Measurements from ENCODE around the gene ENTPD7. TPM values are rescaled to one million over a fixed set of nuclear protein-coding genes. Genes with fewer than 3 reads are reported as not detected.
"Not testable (repeated sequence)": the region's sequence is repeated elsewhere in the genome, so short reads cannot be mapped to it uniquely, and the experiment has no call there.

Gene ENTPD7, protein sequence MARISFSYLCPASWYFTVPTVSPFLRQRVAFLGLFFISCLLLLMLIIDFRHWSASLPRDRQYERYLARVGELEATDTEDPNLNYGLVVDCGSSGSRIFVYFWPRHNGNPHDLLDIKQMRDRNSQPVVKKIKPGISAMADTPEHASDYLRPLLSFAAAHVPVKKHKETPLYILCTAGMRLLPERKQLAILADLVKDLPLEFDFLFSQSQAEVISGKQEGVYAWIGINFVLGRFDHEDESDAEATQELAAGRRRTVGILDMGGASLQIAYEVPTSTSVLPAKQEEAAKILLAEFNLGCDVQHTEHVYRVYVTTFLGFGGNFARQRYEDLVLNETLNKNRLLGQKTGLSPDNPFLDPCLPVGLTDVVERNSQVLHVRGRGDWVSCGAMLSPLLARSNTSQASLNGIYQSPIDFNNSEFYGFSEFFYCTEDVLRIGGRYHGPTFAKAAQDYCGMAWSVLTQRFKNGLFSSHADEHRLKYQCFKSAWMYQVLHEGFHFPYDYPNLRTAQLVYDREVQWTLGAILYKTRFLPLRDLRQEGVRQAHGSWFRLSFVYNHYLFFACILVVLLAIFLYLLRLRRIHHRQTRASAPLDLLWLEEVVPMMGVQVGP
- total RNA-seq: 18.4 and 20.7 TPM in 2 replicates

GRCh38 chr10:99659031-99659867 lies at the start of gene ENTPD7:
Gene ENTPD7 (plus strand): TSS chr10:99659509. CDS start chr10:99659957, 448 bp downstream.
- peak; percentile 83 to 97 for DNase-seq (ENCODE audit: low read depth in 2 of 2)

DNA sequence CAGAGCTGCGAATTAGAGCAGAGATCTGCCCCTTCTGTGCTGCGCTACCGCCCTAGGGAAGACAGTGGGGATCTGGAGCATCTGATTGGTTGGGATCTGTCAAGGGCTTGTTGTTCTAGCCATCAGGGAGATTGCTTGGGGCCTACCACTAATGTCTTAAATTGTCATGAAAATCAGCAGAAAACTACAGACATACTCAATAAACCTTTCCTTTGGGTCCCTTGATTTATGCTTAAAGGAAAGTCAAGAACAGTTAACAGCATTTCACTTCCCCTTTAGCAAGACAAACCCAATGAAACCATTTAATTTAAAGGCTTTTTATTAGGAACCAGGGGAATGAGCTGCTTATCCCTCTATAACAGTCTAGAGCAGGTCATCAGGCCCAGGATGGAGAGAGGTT lies 49.1 kb upstream of the ENTPD7 start:
- DNase-seq (ENCODE audit: low read depth in 2 of 2): no peak

GRCh38 chr10:99611326-99611725 lies 48.0 kb upstream of the ENTPD7 start:
- no peak for DNase-seq (ENCODE audit: low read depth in 2 of 2)

DNA sequence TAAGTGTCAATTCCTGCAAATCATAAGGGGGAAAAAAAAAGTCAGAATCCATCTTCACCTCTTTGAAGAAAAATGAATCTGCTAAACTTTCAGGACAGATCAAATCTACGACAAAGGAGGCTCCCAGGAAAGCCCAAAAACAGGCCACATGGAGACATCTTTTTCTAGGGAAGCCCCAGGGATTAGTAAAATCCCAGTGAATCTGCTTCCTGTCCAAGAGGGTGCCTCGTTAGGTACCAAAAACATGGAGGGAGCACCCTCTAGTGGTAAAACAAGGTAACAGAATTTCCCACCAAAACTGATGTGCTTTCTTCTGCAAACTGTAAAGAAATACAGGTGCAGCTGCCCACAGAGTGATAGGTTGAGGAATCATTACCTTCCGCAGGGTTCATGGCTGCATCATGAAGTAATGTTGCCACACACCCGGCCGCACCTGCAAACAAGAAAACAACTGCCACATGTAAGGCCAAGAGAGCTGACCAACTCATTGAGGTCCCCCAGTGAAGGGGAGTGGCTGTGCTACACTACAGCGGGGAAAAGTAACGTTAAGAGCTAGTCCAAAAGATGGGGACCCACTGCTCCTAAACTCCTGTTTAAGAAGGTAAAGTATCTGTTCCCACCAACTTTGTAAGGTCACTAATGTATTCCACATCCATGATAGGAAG lies 47.0 kb upstream of the ENTPD7 start:
- peak; percentile 45 to 57 for DNase-seq (ENCODE audit: low read depth in 2 of 2)

GRCh38 chr10:99615426-99615825 lies 43.9 kb upstream of the ENTPD7 start:
- DNase-seq (ENCODE audit: low read depth in 2 of 2): no peak

DNA sequence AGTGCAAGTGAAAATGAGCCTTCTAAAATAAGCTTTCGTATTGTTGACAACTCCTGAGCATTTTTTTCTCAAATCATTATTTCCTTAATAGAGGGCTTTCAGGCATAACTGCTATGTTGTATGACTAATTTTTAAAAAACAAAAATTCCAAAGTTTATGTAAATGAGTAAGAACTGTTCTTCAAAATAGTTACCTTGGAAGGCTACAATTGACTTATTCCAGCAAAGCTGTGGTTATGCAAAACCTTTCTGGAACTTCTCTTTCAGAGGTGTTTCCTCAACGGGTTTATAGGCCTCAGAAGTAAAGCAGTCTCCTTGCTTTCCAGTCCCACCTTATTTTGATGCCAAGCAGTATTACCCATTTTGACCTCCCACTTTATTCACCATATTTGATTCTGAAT lies 41.6 kb upstream of the ENTPD7 start:
- no peak for DNase-seq (ENCODE audit: low read depth in 2 of 2)

- DNase-seq (ENCODE audit: low read depth in 2 of 2): peak; percentile 27 to 28
Observed at GRCh38 chr10:99619090-99619800, 40.1 kb upstream of the ENTPD7 start.

DNA sequence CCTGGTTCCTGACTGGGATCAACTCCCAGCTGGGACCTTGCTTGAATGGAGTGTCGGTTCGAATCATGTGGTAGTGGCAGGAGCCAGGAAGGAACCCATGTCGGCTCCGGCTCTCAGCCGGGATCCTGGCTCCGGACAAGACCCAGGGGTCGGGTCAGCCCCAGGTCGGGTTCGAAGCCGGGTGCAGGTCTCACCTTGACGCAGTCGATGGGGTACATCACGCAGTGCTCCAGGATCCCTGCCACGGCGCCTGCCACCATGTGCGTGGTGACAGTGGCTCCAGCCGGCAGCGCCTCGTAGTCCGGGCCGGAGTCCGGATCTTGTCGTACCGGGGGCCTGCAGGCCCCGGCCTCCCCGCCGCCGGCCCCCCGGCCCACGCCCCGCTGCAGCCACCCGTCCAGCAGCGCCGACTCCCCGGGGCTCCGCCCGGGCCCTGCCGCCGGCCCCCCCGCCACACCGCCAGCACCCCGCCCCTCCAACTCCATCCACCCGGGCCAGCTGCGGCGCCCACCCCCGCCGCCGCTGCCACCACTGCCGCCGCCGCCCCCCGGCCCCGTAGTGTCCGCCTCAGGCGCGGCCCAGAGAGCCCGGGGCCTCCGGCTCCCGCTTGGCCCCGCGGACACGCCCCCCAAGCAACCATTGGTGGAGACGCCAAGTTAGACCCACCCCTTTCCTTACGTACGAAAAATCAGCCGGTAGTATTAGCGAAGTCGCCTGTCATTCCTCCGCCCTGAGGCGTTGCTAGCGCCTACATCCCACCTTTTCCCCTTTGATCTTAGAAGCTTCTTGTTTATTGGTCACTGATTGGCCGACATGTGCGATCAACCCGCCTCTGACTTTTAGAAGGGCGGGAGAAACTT lies 39.2 kb upstream of the ENTPD7 start, which contains the start of gene SLC25A28:
Gene SLC25A28, minus strand, starts transcription at position 589 of the 860 bp plus-strand sequence. Its CDS starts 104 bp downstream, at position 485.
- peak; percentile 24 to 100 for DNase-seq (ENCODE audit: low read depth in 2 of 2)

- DNase-seq (ENCODE audit: low read depth in 2 of 2): peak; percentile 84 to 100
Observed at GRCh38 chr10:99620711-99621453, 38.4 kb upstream of the ENTPD7 start.

- DNase-seq (ENCODE audit: low read depth in 2 of 2): peak in 1 of 2 donors; percentile 20
Observed at GRCh38 chr10:99621454-99622251, 37.7 kb upstream of the ENTPD7 start.

GRCh38 chr10:99623919-99624318 lies 35.4 kb upstream of the ENTPD7 start:
- no peak for DNase-seq (ENCODE audit: low read depth in 2 of 2)

GRCh38 chr10:99625124-99625523 lies 34.2 kb upstream of the ENTPD7 start:
- not testable (repeated sequence) for DNase-seq (ENCODE audit: low read depth in 2 of 2)

GRCh38 chr10:99628923-99629624 lies 30.2 kb upstream of the ENTPD7 start:
- no peak for DNase-seq (ENCODE audit: low read depth in 2 of 2)

DNA sequence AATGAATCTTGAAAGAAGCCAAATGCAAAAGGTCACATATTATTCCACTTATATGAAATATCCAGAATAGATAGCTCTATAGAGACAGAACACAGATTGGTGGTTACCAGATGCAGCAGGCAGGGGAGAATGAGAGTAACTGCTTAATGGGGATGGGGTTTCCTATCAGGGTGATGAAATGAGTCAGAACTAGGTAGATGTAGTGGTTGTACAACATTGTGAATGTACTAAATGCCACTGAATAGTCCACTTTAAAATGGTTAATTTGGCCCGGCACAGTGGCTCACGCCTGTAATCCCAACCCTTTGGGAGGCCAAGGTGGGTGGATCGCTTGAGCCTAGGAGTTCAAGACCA lies 29.7 kb upstream of the ENTPD7 start:
- no peak for DNase-seq (ENCODE audit: low read depth in 2 of 2)

GRCh38 chr10:99630433-99630832 lies 28.9 kb upstream of the ENTPD7 start:
- peak; percentile 29 to 66 for DNase-seq (ENCODE audit: low read depth in 2 of 2)

GRCh38 chr10:99630991-99631390 lies 28.3 kb upstream of the ENTPD7 start:
- no peak for DNase-seq (ENCODE audit: low read depth in 2 of 2)

DNA sequence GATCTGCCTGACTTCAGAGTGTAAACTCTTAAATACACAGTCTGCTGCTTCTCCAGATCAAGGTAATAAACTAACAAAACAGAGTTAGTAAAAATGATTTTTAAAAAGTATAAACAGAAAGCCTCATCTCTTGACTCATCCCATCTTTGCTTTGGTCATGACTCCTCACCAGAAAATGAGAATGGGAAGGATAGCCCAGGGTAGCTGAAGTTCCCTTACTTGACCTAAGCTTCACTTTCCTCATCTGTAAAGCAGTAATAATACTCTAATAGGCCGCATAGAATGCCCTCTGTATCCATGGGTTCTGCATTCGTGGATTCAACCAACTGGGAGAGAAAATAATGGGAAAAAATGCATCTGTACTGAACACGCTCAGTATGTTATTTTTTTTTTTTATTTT lies 27.8 kb upstream of the ENTPD7 start:
- no peak for DNase-seq (ENCODE audit: low read depth in 2 of 2)

- no peak for DNase-seq (ENCODE audit: low read depth in 2 of 2)
Observed at GRCh38 chr10:99633832-99634231, 25.5 kb upstream of the ENTPD7 start.

All from dermis microvascular lymphatic vessel endothelial cell (primary cell).